NCI-H748 treated with DMSO at 0.1 percent for 48 hours (cell line): ENCODE results near the gene TNNI2.
"Not testable (repeated sequence)": the region's sequence is repeated elsewhere in the genome, so short reads cannot be mapped to it uniquely, and the experiment has no call there.

ENCODE experiments used
- DNase-seq: peaks from one replicate; lab custom pipeline; 2025; lab: John Stamatoyannopoulos, UW

Gene TNNI2

GRCh38 chr11:1838426-1839144 lies at the start of gene TNNI2:
TSS of gene TNNI2 (plus strand) at chr11:1838981. CDS start at chr11:1839697, 716 bp downstream.
- DNase-seq = no peak

DNA sequence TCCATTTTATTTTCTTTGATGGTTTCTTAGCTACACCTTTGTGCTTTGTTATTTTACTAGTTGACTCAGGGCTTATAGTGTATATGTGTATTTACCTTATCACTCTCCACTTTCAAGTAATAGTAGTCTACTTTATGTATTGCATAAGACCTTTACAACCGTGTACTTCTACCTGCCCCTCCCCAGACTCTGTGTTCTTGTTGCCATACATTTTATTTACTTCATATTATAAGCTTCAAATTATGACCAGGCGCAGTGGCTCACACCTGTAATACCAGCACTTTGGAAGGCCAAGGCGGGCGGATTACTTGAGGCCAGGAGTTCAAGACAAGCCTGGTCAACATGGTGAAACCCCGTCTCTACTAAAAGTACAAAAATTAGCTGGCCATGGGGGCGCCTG lies 46.9 kb upstream of the TNNI2 start:
- no peak for DNase-seq

DNA sequence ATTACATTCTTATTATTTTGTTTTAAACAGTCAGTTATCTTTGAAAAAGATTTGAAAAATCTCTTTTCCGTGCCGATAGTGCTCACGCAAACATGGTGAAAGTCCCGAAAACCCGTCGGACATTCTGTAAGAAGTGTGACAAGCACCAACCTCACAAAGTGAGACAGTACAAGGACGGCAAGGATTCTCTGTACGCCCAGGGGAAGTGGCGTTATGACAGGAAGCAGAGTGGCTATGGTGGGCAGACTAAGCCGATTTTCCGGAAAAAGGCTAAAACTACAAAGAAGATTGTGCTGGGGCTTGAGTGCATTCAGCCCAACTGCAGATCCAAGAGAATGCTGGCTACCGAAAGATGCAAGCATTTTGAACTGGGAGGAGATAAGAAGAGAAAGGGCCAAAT lies 46.3 kb upstream of the TNNI2 start:
- no peak for DNase-seq

DNA sequence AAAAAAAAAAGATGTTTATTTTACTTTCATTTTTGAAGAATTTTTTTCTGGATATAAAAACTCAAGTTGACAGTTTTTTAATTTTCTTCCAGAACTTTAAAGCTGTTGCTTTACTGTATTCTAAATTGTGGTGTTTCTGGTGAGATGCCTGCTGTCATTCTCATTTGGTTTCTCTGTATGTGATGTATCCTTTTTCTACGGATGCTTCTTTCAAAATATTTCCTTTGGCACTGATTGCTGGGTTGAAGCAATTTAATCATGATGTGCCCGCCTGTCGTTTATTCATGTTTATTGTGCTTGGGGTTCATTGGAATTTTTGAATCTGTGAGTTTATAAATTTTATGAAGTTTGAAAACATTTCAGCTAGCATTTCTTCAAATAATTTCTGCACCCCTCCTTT lies 45.7 kb upstream of the TNNI2 start:
- DNase-seq = no peak

DNA sequence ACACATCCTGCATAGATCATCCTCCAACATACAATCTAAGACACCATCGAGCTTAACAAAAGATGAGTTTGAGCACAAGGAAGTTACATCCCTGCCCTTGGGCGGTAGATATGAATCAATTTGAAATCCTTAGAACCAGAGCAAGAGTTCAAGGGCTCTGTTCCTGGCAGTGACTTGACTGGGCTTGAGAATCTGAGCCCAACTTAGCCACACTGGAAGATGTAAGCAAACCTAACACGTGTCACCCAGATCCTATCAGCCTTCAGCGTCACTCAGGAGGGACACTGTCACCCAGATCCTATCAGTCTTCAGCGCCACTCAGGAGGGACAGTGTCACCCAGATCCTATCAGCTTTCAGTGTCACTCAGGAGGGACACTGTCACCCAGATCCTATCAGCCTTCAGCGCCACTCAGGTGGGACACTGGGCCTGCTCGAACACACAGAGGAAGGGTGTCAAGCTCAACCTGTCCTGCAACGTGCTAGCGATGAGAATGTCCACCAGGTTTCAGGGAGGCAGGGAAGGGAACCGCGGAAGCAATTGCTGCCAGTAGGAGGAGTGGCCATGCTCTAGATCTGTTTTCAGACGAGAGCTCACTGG lies 42.3 kb upstream of the TNNI2 start:
- no peak for DNase-seq

DNA sequence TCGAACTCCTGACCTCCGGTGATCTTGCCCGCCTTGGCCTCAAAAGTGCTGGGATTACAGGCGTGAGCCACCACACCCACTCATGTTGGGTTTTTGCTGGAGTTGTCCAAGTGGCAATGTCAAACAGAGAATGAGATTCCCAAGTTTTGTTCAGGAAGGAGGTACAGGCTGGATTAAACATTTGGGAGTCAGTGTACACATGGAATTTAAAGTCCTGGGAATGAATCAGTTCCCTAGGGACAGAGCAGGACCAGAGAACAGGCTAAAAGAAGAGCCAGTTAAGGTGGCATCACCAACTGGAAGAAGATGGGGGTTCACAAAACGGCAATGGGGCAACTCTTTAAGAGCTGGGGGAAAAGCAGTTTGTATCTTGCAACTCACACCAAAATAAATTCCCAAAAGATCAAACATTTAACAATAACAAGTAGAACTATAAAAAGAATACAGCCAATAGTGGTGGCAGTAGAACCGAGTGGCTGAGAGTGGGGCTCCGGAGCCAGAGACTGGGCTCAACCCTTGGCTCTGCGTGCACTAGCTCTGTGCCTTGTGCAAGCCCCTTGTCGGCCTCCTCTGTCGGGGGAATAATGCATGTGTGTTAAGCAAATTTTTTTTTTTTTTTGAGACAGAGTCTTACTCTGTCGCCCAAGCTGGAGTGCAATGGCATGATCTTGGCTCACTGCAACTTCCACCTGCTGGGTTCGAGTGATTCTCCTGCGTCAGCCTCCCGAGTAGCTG lies 41.2 kb upstream of the TNNI2 start:
- DNase-seq = no peak

GRCh38 chr11:1803246-1803645 lies 35.5 kb upstream of the TNNI2 start:
- DNase-seq = no peak

DNA sequence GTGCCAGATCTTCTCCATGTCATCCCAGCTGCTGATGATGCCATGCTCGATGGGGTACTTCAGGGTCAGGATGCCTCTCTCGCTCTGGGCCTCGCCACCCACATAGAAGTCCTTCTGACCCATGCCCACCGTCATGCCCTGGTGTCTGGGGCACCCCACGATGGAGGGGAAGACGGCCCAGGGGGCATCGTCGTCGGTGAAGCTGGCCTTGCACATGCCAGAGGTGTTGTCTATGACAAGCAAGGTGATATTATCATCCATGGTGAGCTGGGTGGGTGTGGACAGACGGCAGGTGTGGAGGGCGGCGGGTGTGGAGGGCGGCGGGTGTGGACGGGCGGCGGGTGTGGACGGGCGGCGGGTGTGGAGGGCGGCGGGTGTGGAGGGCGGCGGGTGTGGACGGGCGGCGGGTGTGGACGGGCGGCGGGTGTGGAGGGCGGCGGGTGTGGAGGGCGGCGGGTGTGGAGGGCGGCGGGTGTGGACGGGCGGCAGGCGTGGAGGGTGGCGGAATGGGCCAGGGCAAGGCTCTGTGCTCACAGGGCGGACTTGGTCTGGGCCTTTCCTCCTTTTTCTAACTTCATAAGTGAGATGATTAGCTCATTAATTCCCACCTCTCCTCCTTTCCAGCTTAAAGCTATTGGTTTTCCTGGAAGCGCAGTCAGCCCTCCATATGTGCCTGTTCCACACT lies 34.8 kb upstream of the TNNI2 start:
- not testable (repeated sequence) for DNase-seq

- no peak for DNase-seq
Measured at GRCh38 chr11:1805525-1805924, 33.3 kb upstream of the TNNI2 start.

- DNase-seq = no peak
Measured at GRCh38 chr11:1807264-1807995, 31.4 kb upstream of the TNNI2 start.

GRCh38 chr11:1810761-1811160 lies 28.0 kb upstream of the TNNI2 start:
- DNase-seq = no peak

DNA sequence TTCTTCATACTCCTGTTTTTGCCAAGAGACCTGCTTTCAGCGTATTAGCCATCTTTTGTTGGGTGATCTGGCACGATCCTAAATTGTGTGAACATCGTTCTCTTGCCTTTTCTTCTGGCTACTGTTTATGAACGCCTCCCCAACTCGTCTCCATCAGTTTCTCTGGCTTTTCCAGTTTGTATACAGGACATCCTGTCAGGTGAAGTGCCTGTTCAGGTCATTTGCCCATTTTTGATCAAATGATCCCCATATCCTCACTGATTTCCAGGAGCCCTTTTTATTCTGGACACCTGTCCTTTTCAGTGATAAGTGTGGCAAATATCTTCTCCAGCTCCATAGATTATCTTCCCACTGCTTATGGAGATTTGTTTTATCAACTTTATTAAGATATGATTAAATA lies 26.5 kb upstream of the TNNI2 start:
- no peak for DNase-seq

GRCh38 chr11:1812801-1813200 lies 26.0 kb upstream of the TNNI2 start:
- DNase-seq = no peak

DNA sequence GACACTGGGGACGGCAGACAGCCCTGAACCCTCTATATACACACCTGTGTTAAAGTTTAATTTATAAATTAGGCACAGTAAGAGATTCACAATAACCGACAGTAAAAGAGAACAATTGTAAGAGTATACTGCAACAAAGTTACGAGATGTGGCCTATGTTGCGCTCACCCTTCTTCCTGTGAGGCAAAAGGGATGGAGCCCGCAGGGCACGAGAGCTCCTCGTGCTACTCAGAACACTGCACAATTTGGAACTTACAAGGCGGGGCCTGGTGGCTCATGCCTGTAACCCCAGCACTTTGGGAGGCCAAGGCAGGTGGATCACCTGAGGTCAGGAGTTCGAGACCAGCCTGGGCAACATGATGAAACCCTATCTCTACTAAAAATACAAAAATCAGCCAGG lies 25.4 kb upstream of the TNNI2 start:
- not testable (repeated sequence) for DNase-seq

- no peak for DNase-seq
Measured at GRCh38 chr11:1814691-1815090, 24.1 kb upstream of the TNNI2 start.

GRCh38 chr11:1815311-1815710 lies 23.5 kb upstream of the TNNI2 start:
- no peak for DNase-seq

DNA sequence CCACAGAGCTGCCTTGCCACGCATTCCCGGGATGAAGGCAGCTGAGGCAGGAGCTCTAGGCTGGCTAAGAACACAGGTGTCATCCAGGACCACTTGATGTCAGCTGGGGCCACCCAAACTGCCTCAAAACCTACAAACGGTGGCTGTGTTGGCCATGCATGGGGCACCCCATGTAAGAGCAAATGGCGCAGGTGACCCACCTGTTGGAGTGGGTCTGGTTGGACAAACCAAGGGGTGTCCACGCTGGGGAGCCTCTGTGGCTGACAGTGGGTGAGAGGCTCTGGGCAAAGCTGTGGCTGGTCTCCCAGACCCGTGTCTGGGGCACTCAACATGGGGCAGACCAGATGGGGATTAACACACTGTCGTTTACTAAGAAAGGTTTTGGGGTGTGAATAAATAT lies 23.0 kb upstream of the TNNI2 start:
- no peak for DNase-seq

DNA sequence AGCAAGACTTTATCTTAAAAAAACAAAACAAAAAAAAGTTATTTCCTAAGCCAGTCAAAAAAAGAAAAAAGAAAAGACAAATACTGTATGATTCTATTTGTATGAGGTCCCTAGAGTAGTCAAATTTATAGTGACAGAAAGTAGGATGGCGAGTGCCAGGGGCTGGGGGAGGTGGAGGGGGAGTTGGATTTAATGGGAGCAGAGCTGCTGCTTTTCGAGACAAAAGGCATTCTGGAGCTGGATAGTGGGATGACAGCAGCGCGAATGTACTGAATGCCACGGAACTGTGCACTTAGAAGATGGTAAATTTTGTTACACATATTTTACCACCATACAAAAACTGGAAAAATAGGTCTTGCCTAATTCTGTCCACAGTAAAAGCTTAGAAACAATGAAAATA lies 21.8 kb upstream of the TNNI2 start:
- DNase-seq = no peak

DNA sequence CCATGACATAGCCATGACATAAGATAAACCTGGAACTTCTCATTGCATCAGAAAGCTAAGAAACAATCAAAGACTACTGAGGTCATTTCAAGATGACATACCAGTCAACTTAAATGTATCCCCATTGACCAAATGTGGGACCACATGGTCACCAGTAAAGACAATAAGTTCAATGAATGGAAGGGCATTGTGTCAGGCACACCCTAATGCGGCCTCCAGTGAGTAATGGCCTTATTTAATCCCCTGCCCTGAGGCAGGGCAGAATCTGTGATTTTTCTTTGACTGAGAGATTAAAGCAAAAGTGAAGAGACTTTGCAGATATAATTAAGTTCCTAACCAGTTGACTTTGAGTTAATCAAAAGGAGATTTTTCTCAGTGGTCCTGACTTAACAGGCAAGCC lies 21.3 kb upstream of the TNNI2 start:
- no peak for DNase-seq

- no peak for DNase-seq
Measured at GRCh38 chr11:1819074-1819473, 19.7 kb upstream of the TNNI2 start.

DNA sequence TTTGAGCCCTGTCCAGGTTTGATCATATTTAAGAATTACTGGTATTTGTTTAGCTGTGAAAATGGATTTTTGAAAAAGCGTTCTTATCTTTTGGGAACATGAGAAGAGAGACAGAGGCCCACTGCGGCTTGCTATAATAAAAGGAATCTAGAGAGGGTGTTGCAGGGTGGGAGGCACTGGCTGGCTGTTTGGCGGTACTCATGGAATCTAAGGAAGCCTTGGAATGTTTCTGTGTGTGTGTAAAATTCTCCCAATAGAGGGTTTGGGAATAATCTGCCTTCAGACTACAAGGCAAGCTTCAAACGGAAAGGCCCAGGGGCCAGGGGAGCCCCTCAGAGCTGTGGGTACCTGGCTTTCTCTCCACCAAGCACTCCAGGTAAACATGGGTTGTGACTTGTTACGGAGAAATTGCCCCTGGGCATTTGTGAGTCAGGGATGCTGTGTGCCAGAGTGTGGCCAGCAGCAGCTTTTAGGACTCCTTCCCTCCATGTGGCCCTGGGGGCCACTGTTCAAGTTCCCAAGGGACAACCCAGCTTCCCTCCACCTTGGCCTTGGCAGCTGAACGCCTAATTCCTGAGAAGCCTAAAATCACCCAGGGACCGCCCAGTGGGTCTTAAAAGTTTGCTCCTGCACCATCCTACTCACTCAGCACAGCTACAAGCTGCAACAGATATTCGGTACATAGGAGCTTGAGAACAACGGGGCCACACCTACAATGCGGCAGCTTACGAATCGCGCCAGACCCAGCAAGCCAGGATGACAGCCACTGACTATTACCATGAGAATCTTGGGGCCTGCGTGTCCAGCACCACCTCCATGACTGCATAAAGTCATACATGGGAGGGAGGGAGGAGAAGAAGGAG lies 18.1 kb upstream of the TNNI2 start:
- DNase-seq = no peak
